Fibroblast of upper back skin (primary cell): ENCODE results near the gene SUN5.

Experiments used
- DNase-seq: peaks from one replicate; pipeline ENCODE4 v3.0.0-alpha.2; 2013

SUN5 gene

DNA sequence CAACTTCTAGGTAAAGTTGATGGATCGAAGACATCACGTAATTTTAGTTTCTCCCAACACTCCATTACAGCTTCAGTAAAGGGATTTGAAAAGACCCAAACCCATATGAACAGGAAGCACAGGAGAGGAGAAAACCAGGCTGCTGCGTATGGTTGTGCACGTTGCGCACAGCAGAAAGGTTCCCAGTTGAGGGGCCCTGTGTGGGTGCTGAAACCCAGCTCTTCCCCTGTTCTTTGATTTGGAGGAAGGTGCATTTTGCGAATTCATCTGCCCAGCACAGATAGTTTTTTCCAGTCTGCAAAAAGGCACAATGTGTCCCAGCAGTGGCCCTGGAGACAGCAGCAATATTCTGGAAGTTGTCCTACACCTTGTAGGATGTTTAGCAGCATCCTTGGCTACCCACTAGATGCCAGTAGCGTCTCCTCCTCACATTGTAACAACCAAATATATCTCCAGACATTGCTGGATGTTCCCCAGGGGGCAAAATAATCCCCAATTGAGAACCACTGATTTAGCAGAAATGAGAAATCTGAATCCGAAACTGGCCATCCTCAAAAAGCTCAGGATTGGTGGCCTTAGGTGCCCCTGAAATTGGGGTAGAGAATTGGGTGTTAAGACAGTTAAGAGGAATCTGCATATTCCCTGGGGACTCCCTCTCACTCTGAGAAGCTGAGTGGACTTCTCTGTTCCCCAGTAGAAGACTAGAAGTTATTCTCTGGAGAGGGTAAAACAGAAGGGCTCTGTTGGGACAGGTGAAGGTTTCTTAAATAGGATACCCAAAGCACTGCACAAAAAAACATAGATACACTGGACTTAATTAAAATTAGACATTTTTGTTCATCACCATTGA lies 12.2 kb downstream of the SUN5 start:
- DNase-seq: no peak

DNA sequence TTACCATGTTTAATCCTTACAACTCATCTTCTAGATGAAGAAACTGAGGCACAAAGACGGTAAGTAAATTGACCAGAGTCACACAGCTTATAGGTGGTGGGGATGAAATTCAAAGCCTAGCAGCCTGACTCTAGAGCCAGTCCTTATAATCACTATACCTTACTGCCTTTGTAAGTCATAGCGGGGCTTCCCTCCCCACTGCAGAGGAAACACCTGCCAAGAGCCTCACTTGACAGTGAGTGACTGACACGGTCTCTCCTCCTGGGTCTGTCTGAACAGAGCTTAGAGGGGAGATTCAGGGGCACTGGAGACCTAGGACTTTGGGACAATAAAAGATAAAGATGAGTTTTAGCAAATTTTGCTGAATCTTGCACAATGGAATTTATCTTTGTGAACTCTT lies 12.8 kb downstream of the SUN5 start:
- no peak for DNase-seq

DNA sequence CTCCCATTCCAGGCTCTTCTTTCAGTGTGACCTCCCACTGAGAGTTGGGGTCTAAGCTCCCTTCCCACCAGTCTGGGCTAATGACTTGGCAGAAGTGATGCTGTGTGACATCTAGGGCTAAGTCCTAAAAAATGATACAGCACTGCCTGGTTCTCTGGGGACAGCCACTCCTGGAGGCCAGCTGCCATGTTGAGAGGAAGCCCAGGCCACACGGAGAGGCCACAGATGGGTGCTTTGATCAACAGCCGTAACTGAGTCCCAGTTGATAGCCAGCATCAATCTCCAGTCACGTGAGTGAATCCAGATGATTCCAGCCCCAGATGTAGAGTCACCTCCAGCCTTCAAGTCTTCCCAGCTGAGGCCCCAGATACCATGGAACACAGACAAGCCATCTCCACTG lies 13.8 kb downstream of the SUN5 start:
- DNase-seq: no peak

DNA sequence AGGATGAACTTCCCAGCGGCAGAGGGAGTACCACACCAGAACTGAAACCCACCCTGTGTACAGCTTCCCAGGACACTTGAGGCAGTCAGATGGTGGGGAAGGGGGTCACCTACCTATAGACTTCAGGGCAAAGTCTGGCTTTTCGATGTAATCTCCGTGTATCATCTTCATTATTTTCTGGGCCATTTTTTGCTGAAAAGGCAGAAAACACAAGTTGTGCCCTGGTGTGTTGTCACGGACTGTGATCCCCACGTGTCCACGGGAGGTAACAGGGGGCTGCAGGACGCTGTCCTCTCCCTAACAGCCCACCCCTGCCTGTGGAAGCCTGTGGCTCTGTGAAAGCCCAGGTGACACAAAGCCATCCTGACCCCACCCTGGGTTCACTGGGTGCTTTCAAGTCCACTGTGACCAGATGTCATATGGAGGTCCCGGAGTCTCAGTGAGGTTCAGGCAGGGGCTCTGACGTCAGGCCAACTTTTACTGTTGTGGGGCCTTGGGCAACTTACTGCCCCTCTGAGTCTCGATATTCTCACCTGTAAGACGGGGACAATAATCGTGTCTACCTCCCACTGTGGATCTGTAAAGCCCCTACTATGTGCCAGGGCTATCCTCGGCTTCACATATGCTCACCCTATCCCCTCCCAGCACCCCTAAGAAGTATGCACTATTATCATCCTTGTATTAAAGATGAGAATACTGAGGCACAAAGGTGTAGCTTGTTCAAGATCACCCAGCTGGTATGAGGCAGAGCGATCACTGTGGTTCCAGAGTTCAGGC lies 14.5 kb downstream of the SUN5 start:
- no peak for DNase-seq

DNA sequence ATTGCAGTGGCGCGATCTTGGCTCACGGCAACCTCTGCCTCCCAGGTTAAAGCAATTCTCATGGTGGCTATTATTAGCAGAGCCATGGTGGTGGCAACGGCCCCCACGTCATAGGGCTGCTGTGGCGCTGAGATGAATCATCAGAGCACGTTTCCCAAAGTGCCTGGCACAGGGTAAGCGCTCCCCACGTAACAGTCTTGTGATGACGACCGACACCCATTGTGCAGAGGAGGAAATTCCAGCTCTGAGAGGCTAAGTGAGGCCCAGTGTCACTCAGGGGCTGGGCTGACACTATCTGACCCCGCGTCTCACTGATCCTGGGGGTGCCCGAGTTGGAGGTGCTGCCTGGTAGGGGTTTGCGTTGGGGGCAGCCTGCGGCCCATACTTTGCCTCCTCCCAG lies 16.2 kb downstream of the SUN5 start:
- no peak for DNase-seq

DNA sequence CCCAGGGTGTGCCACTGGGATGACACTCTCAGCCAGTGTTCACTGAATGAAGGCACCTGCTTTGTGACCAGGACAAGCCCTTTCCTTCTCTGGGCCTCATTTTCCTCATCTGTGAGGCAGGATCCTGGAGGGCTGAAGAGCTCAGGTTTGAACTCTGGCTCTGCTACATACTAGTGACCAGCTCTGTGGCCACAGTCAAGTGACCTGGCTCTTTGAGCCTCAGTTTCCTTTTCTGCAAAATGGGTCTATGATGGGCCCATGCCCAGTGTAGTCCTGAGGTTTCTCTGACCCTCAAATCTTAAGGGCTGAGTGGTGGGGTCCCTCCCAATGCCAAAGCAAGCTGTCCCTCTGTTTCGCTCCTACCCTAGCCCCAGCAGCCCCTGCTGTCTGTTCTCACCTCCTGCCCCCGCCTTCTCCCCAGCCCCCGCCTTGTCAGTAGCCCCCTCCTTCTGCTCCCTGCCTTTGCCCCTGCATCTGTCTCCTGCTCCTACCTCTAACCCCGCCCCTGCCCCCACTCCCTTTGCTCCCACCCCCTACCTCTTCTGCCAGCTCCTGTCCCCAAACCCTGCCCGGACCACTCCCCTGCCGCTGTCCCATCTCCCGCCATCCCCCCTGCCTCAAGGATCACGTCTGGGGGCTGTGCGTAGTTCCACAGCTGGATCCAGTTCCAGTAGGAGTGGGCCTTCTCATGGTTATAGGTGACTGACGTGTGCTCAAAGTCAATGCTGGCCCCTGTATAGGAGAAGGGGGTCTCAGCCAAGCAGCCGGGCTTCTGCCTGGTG lies 17.0 kb downstream of the SUN5 start:
- DNase-seq: no peak

DNA sequence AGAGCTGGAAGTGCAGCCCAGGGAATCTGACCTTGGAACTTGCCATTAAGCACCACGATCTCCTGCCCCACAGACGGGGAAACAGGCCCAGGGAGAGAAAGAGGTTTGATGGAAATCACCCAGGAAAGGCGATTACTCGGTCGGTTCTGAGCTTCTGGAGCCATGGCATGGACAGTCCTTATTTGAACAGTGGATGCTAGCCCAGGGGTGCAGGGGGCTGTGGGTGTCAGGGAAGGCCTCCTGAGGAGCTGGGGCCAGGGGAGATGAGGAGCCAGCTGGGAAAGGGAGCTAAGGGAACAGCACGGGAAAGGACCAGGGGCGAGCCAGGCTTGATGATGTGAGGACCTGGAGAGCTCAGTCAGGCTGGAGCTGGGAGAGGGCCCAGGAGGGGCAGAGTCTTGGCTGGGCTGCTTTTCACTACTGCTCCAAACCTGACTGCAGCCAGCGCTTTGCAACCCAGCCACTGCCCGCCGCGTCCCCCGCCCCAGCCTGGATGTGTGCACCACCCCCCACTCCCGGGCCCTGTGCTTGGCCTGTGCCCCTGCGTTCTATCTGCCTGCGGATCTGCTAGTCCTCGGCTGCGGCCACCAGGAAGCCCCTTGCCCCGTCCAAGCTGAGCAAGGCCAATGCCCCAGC lies 17.8 kb downstream of the SUN5 start:
- no peak for DNase-seq

DNA sequence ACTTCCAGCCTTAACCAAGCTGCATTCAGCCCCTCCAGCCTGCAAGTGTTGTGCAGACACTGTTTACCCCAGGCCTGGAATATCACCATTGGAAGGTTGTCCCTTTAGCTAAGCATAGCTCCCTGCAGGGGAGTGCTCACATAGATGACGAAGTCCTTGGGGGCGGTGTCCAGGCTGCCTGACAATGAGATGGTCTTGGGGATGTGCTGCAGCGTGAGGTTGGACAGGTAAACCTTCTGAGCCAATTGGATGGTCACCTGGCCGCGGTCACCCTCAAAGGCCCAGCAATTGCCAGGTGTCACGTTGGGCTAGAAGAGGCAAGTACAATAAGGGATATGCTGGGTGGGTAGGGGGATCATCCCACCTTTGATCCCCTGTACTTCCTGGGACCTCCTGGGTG lies 18.6 kb downstream of the SUN5 start:
- DNase-seq: no peak

DNA sequence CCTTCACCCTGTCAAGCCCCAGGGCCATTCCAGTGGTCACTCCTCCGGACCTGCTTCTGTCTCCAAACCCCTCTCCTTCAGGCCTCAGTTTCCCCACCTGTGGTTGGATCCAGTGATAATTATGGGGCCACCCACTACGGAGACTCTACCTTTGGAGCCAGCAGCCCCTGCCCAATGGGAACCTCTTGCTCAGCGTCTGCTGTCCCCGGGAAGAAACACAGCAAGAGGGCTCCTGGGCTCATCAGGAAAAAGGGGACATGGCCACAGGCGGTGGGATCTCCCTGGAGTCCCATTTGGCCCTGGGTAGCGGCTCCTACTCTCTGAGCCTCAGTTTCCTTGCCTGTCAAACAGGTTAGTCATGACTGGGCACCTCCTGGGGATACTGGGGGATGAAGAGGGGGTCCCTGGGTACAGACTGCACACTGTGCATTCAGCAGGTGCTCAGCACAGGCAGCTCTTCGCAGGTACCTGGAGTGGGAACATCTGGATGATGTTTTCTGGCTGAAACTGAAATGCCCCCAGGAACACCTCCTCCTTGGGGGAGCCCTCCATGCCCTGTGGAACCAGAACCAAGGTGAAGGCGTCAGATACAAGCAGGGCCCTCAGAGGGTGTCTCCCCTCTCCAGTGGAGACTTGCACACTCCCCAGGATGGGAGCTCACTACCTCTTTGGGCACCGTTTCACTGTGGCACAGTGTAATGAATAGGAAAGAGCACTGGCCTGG lies 19.4 kb downstream of the SUN5 start:
- DNase-seq: no peak

DNA sequence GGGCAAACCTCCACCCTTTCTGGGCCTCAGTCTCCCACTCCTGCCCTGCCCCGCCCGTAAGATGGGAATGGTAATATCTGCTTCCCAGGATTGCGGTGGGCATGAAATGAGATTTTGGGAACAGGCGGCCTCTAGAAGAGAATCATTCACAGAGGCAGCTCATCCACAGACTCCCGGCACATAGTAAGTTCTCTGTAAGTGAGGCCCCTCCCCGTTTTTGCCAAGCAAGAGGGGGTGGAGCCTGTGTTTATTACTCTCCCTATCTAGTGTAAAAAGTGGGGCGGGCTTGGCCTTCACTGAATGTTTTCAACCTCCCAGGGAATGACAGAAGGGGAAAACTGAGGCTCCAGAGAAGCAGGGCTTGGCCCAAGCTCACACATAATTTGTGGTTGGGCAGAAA lies 20.0 kb downstream of the SUN5 start:
- no peak for DNase-seq

DNA sequence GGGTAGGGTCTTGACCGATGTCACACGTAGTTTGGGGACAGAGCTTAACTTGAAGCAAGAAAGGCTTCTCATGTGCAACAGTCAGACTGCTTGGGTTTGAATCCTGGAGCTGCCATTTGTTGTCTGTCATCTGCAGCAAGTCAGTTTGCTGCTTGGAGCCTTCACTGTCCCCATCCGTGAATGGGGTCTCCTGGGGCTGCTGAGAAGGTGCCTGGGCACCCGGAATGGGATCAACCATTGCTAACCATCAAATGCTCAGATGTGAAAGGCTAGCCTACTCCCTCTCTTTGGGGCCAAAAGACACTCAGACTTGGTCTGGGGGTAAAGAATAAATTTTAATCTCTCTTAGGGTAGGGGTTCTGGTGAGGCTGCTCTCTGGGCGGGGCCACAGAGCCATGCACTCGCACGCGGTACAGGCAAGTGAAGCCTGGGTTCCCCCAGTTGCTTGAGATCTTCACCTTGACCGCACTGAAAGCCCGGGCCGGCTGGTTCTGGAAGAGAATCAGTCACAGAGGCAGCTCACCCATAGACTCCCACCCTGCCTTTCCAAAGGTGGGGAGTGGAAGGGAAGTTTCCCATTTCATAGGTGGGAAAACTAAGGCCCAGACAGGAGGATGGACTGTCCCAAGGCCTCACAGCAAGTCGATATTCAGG lies 20.6 kb downstream of the SUN5 start:
- no peak for DNase-seq

DNA sequence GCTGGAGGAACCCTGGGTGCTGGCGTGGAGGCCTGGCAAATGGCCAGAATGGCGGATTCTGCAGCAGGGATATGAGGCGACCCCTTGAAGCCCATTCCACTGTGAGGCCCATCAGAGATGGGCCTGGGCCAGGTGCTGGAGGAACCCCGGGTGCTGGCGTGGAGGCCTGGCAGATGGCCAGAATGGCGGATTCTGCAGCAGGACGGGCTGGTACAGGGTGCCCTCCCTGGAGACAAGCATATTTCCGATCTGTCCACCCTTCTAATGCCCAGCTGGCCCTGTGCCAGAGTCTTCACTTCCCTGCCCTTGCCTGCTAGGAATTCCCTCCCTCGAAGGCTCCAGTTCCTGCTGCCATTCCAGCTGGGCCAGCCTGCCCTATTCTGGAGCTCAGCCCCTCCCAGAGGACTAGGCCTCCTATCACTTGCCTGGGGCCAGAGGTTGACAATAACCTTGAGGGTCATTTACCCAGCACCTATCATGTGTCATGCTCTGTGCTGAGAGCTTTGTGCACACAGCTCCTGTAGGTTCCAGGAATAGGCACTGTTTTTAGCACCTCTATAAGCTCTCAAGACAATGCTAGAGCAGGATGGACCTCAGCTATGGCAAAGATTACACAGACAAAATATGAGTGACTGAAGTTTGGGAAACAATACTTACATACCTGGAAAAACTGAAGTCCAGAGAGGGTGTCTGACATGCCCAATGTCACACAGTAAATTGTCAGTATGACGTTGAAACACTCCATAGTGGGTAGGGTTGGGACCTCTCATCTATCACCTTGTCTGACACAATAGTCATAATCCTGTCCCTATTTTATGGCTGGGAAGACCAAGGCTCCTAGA lies 21.4 kb downstream of the SUN5 start:
- DNase-seq: no peak

DNA sequence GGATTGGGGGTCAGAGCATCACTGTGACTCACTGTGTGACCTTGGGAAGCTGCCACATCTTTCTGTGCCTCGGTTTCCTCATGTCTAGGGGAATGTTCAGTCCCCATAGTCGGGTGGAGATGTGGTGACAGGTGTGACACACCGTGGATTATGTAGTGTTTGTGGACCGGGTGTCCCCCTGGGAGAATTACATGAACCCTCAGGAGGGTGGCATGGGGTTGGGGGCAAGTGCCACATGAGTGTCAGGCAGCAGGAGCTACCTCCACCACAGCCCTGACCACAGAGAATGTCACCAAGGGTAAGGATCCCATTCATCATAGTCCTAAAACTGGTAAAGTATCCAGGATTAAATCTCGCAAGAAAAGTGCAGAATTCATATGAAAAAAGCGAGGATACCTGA lies 23.2 kb downstream of the SUN5 start:
- DNase-seq: no peak

DNA sequence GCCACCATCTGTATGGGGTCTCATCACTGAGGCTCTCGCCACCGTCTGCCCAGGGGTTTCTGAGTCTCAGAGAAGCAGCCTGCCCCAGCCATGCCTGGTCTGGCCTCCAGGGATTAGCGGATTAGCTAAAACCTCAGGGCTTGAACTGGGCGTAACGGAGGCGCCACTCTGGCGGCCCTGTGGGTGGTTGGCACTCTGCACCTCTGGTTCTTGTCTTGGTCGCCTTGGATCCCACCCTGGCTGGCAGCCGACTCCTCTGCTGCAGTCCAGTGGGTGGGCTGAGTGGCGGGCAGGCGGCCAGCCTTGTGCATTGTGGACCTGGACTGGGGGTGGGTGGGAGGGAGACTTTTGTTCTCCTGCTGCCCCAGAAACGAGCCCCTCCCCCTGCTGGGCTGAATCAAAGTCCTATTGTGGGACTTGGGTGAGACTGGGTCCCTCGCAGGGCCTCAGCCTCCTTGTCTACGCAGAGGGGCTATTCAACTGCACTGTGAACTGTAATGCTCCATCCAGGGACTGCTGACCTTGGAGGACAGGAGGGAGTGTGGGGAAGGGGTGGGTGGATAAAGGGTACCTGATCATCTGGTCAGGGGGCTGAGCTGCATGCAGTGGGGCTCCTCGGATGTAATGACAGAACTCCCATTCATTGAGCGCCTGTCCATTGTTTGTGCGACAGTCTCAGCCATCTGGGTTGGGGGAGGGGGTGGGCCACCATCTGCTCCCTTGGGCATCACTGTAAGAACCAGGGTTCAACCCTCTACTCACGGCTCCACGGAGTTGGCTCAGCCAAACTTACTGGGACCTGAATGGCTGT lies 23.9 kb downstream of the SUN5 start:
- DNase-seq: no peak

DNA sequence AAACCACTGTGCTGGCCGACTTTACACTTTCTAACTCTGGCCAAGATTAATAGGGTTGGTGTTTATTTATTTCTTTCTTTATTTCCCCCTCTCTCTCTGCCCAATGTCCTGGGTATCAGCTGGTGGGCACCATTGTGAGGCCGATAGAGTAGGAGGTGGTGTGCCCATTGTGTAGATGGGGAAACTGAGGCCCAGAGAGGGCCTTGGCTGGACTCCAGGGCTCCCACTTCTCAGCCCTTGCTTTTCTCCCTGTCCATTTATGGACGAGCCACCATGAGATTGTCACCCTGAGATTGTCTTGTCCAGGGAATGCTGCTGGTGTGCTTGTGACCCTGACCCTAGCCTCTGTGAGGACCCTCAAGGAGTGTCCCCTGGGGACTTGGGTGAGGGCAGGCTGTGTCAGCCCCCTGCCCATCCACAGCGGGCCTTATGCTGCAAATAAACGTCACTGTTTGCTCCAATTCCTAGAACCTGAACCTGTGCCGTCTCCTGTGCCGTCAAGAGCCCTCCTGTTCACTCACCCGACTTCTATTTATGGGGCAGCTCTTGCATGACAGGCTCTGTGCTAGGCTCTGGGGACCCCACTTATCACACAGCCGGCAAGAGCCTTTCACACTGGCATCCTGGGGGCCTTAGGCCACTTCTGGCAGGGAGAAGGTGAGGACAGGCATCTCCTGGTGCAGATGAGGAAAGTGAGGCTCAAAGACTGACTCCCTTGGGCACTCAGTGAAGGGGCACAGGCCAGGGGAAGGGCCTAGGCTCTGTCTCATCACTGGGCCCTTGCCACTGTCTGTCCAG lies 24.8 kb downstream of the SUN5 start:
- no peak for DNase-seq

DNA sequence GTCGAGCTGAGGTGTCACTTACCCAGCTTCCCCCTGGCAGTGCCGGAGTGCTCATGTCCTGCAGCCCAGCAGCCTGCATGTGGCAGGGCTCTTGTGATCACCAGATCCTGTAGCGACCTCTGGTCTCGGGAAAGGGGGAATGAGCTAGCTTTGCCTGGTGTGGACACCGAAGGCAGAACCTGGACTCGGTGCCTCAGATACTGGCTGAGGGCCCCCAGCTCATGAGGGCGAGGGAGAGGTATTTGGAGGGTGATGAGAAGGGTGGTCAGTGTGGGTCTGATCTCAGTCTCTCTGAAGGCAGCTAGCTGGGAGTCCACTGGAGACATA lies 26.3 kb downstream of the SUN5 start:
- DNase-seq: no peak

DNA sequence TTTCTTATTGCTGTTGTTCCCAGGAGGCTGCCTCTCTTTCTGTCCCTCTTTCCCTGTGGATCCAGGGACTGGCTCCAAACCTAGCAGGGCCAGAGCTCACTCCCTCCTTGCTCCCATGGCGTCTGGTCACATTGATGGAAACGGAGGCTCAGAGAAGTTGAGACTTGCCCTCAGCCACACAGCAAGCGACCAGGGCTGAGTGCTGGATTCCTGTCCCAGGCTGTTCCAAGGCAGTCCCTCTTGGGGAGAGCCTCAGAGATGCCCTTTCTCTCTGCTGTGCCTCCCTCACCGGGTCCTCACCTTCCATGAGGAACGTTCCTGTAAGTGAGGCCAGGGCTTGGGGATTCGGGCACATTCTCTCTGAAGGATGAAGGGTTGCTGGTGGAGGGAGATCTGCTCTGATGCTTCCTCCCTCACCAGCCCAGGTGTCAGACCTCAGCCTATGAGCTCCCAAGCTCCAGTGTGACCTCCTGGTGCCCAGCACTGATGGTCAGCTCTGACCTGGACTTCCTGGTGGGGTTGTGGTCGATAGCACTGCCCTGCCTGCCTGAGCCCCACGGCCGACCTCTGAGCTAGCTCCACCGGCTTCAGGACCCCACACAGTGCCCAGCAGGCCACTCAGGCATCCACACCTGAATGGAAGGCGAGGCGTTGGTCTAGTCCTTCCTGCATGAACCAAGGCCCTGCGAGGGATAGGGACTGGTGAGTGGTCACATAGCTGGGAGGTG lies 26.8 kb downstream of the SUN5 start:
- DNase-seq: no peak

DNA sequence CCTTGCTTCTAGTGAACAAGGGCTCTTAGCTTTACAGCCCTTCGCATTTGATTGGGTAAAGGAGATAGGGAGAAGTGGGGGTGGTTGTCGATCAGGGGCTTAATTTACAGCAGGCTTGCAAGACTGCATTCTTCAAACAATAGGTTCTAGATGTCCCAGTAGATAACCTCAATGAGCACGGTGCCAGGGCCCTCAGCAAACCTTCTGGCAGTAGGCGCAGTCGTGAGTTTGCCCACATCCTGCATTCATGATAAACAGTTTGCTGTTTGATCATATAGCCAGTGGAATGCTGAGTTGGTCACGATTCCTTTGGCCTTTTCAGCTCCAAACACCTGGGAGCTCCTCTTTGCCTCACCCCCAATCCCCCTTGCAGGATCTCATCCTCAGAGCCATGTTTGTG lies 27.5 kb downstream of the SUN5 start:
- DNase-seq: no peak
